Left hindlimb (tissue), 1 donor: ENCODE data around the gene XPNPEP1.

ENCODE experiments used
- DNase-seq: peaks from one replicate; pipeline ENCODE4 v3.0.0-alpha.2; 2018

Gene XPNPEP1

DNA sequence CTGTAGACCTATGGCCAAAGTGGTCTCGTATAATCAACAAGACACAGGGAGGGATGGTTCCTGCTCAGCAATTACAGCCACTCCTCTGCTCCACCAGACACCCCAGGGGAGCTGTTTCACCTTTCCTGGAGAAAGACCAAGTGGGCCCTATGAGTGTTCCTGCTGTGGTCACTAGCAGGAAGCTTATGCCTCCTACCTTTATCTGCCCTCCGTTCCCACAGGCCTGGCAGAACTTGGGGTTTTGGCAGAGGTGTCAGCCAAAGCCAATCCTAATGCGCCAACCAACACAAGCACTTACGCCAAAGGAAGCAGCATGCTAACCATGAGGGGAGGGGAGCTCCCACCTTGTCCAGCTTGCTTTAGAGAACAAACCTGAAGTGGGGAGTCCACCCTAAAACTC is 31.2 kb downstream of the XPNPEP1 start:
- DNase-seq: no peak

DNA sequence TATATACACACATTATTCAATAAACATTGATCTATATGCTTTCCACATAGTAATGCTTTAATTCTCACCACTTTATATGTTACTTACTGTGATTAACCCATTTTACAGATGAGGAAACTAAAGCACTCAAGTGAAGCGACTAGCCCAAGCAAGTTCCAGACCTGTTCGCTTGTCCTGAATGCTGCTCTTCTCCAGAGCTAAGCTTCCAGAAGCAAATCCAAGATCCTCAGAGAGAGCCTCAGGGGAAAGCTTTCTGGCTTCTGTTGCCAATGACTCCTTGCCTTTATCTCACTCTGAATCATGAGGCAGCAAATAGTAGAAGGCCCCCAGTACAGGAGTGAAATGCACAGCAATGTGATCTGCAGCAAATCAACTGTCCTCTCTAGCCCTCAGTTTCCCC is 32.2 kb downstream of the XPNPEP1 start:
- no peak for DNase-seq

DNA sequence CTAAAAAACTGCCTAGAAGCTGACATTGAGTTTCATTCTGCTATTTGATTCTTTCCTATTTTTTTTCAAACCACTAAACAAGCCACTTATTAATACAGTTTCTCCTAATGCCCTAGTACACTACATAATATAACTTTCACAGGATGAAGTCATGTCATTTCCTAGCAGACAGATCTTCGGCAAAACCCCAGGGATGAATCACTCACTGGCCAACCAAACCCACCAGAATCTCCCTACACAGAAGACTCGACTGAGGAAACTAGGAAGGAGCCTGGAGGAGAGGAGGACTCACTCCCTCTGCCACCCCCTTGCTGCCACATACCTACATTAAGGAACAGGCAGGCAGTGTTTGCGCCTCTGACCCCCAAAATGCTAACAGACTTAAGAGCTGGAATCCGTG is 33.4 kb downstream of the XPNPEP1 start:
- no peak for DNase-seq

DNA sequence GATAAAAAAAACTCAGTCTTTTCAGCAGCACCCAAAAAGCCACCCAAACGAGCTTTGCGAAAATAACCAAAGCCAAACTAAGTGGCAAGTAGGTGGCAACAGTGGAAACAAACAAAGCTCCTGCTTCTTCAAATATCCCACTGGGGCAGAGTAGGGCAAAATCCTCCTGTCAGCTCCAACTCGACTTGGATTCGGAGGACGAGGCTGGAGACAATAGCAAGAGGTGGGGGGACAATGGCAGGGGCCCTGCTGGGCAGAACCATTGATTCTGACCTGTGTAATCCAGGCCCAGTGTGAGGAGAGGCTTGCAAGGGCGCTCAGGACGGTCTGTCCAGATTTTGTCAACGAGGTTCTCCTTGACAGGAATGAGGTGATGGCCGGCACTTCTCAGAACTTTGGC is 35.5 kb downstream of the XPNPEP1 start:
- no peak for DNase-seq

DNA sequence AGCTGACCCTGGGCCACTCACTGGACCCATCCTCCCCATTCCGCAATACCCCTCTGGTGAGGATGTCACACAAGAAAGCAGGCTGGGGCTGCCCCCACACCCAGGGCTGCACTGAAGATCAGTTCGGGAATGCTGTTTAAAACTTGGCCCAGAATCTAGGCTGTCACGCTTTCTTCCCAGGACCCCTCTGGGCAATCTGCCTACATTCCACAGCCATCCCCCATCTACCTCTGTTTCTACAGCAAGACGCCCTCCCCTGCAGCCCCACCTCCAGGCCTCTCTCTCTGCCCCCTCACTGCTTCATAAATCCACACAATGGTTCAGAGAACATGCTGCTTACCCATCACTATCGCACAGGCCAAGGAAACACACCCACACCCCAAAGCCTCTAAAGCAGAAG is 36.1 kb downstream of the XPNPEP1 start:
- no peak for DNase-seq

DNA sequence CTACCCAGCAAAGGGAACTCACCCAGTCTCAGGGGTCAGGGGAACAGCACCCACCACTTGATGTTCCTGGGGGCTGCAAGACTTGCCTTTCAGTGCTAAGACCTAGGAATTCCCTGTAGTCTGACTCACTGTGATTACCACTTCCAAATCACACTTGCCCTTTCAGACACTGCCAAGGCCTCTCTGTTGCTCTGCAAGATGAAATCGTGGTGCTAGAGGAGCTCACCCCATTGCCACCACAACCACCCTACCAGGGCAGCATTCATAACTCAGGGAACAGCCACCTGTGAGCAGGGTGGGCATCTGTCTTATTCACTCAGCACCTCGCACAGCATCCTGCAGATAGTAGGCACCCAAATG is 36.5 kb downstream of the XPNPEP1 start:
- DNase-seq: no peak

DNA sequence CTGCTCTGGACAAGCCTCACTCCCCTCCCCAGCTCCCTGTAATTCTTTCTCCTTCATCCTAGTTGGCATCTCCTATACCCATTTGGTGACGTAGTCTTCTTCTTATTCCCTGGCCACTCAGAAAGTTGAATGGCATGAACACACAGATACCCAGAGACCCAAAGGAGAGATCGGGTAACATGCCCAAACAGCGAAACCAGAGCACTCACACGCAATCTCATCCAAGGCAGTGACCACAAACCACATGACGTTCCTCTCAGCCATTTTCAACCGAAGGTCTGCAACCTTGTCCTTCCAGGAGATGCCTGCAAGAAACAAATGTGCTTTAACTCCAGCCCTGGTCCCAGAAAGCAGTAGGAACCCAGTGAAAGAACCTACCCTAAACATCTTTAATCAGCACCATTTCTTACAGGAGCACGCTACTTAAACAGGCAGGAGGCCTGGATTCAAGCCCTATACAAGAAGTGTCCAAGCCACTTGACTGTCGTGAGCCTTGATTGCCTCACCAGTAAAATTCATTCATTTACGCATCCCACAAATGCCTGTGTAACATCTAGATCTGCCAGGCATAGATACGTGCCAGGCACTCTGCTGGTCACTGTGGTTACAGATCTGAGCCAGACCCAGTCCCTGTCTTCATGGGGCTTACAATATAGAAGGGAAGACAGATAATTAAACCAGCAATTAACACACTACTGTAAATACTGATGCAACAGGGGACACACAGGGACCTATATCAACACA is 37.1 kb downstream of the XPNPEP1 start:
- no peak for DNase-seq

DNA sequence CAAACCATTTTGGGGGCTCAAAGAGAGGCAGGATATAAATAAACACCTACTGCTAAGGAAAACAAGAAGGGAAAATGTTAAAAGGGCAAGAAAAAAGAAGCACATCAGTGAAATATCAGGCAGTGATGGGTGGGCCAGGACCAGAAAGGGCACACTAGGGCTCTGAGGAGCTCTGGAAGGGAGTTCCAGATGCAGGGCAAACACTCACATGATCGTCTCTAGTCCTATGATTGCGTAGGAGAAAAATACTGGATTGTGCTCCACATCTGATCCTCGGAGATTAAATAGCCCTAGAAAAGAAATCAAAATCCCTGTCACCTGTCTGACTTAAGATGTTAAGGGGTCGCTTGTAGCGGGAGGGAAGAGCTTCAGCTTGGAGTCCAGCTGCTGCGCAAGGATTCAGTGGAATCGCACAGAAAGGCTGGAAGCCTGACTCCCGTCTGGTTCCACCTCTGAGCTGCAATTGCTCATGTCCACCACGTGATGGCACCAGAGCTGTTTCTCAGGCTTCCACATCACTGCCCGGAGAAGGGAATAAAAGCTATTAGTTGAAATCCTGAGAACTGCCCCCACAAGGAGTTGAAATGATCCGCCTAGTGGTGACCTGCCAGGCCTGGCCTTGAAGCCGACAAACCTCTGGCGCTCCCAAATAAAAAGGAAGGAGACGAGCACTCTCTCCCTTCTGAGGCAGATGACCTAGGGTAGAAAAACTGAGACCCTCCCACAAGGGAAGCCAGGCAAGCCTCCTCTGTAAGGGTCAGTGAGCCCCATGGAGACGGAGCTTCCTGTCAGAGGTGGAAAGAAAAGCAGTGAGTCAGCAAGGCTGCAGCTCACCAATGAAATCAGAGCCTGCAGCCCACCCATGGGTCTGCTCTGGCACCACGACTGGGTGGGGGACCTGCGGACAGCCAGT is 39.2 kb downstream of the XPNPEP1 start:
- peak; percentile 86 for DNase-seq

DNA sequence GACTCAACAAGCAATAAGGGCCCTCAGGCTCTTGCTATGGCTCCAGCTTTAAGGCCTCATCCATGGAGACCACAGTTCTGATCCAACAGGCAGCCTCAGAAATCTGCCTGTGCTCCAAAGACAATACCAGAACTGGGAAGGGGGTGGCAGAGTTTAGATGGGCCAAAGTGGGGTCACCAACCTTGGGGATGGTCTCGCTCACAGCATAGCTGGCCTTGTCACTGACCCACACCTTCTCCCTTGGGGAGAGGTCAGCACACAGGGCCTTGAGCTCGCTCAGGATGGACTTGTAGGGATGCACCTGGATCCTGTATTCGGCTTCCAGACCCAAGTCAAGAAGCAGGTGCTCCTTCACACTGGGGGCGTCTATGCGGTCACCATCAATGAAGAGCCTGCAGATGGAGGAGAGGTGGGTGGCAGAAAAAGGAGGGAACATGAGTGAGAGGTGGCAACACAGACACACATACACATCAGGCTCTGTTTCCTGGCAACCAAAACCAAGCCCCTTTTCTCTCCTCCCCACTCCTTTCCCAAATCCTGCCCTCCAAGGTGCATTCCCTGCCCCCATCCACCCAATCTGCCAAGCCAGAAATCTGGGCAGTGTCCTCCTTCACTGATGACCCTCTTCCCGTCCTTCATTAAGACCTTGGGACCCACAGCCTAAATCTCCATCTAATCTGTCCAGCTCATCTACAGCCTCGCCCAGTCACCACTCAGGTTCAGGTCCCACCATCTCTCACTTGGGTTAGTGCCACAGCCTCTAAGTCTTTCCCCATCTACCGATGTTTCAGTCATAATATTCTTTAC is 40.9 kb downstream of the XPNPEP1 start:
- no peak for DNase-seq

DNA sequence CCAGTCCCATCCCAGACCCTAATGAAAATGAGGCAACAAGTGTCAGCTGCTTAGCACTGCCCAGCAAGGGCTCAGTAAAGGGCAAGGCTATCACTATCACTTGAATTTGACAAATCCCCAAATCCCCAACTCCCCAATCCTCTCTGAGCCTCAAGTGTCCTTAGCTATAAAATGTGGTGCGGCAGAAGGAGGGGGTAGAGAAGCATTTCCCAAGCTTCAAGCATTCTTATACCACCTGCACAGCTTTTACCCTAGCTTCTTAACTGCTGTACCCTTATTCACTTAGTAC is 41.6 kb downstream of the XPNPEP1 start:
- no peak for DNase-seq

DNA sequence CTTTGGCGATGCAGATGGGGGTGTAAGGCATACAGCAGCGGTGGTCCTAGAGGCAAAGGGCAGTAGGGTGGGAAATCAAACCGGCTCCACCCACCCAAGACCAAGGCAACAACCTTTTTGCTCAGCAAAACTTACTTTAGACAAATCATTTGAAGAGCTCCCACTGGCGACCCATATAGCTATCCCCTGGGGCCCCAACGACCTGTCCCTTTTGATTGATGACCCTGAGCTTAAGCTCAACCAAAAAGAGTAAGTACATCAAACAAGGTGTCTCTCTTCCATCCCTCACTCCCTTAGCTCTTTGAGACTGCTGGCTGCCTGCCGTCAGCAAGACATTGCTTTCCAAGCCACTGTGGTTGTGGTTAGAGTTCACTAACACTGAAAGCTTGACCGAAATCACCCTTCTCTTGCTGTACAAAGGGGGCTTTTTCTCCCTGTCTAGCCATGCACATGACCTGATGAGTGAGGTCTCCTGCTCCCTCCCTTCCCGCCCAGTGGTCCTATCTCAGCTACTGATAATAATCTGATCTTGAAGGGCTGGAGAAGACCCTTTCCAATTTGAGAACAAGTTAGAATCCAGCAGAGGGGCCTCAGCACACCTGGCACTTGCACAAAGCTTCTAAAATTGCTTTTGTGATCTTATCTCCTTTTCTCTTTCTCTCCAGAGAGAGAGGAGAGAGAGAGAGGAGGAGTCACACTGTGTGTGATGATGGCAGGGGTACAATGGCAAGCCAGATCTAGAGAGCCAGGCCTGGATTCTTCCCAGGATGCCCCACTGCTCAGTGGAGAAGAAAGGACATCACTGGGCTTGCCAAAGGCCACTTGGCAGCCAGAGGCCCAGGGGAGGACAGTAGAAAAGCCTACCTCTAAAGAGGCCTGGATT is 42.2 kb downstream of the XPNPEP1 start:
- no peak for DNase-seq

DNA sequence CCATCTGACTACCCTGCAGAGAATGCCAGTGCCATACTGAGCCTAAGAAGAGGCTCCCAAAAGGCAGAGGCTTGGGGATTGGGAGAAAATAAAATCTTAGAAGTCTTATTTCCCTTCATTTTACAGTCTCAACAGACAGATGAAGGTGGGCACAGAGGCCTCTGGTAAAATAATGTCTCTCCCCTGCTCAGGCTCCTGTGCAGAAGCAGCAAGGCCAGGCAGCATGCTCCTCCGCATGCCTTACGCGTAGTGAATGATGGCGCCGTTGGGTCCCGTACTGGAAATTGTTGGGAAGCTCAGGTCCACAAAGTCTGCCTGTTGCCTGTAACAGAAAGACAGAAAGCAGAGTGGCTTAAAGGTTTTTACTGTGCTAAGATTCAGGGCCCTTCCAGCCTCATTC is 45.8 kb downstream of the XPNPEP1 start:
- DNase-seq: no peak

DNA sequence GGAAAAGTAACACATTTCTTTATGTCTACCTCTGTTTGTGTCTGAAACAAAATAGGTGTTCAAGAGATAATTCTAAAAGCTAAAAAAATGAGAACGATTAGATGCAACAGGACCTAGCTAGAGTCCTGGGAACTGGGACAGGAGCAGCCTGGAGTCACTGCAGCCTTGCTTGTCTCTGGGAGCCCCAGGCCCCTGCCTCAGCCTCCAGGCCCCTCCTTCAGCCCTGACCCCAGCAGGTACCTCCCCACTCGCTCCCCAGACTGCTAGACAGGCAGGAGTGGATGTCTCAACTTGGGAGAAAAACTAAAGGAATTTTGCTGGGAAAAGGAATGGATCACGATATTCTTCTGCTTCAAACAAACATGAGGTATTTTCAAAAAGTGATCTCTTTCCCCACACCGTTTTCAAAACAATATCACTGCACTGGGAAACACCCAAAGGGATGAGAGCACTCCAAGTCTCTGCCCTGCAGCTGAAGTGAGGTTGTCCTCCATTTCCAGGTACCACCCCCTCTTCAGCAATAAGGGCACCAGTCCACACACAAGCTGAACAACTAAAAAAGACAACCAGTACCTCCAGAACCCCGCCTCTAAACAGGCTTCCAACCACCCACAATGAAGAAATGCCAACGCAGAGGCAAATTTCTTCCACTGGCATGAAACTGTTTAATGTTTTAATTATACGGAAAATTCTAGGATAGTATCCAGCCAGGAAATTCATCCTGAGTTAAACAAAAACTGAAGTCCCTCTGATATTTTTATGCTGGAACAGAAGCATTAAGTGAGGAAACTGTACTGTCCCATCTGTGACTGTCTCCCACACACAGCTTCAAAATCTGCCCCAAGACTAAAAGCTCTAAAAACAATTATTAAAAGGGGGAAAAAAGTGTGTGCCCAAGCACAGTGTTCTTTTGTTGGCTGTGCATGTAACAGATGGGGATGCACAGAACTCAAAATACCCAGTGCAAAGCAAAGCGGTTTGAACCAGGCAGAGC is 47.2 kb downstream of the XPNPEP1 start:
- DNase-seq: no peak

DNA sequence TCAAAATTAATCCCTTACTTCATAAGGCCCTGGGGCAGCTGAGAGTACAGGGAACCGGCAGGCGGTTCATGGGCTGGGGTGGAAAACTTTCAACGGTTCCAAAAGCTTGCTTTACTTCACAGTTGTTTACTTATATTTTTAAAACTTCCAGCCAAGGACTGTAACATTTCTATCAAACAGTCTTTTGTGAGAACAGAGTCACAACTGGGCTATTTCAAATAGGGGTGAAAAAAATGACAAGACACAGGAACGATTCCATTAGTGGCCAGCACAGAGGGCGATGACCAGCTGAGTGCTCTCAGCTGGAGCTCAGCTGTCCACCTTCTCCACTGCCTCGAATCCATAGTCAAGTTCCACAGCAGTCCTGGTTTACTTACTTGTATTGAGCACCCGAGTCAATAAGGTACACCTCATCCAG is 48.2 kb downstream of the XPNPEP1 start:
- no peak for DNase-seq

DNA sequence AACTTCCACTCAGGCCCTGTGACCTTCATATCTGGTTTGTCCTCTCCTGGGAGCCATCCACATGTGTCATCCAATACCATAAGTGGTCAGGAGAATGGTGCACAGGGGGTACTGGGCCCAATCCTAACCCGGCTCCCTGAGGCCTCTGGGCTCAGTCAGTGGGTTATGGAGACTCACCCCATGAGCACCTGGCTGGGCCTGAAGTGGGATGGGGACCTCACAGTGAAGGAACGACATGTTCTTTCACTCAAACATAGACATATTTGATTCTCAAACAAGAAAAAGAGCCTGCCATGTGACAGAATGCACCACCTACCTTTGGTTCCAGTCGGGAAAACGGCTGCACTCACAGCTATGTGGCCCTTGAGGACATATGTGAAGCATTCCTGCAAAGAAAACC is 51.8 kb downstream of the XPNPEP1 start:
- DNase-seq: no peak

DNA sequence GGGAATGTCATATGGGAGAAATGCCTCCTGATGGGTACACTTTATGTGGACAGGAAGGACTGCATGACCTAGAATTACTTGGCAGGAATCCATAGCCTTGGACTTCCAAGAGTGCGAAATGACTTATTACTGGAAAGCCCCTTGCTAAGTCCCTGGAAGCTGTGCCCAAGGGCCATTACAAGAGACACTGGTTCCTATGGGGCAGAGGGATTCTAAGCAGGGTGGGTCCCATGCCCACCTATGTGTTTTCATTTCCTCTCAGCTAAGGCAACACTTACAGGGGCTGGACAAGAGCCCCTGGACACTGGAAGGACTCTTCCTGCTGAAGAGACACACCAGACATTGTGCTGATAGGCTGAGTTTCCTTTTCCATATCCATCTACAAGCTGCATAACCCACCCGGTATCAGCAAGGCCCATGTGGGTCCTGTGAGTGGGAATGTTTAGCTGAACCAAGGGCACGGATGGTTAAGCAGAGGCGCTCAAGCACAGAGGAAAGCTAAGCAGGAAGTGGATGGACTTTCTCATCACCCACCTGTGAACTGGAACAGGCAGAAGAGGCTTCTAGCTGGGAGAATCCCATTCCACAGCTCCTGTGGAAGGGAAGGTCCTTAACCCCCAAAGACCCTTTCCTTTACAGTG is 56.2 kb downstream of the XPNPEP1 start:
- no peak for DNase-seq

DNA sequence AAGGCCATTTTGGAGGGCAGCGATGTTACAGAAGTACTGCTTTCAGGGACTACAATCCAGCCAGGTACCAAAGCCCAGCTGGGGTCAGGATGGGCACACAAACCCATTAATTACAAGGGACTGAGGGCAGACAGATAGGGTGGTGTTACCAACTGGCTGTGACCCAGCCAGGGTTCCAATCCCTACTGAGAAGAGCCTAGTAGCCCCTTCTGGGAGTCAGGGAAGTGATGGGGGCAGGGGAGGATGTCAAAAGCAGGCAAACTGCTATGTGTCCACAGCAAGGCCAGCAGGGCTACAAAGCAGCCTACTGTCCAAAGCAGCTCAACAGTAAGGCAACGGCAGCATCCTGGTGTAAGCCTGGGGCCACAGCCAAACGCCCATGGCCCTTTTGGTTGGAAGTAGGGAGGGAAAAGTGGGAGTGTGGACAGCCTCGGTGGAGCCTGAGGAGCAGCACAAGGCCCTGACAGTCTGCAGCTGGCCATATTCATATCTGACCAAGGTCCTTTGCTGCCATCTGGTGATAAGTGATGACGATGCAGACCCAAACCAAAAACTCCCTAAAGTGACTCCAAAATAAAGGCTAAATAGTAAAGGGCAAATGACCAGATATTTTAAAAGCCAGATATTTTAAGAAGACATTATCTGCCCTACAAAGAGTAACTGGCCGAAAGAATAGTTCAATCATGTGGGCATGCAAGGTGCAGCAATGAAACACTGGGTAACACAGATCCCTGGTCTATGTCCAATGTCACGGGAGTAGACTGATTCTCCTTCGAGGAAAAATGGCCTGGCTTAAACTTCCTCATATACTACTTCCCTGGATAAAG is 56.9 kb downstream of the XPNPEP1 start:
- no peak for DNase-seq

DNA sequence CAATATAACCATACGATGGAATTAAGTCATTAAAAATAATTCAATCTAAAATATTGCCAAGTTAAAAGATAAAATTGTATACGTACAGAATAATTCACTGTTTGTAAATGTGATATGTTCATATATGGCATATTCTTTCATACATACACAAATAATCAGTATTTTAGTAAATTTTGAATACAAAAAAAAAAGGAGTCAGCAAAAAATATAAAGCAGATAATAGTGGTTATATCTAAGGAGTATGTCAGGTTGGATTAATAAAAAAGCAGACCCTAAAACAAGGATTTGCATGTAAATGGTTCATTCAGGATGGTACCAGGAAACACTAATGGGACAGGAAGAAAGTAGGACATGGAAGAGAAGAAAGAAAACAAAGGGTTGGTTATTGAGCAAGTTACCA is 59.5 kb downstream of the XPNPEP1 start:
- DNase-seq: no peak

DNA sequence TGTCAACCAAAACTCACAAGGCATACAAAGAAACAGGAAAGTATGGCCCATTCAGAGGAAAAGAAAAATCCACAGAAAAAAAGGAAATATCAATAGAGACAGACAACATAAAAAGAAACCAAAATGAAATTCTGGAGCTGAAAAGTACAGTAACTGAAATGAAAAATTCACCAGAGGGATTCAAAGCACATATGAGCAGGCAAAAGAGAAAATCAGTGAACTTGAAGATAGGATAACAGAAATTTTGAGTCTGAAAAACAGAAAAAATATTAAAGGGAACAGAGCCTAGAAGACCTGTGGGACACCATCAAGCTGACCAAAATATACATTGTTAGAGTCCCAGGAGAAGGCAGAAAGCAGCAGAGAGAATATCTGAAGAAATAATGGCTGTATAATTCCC is 60.6 kb downstream of the XPNPEP1 start:
- DNase-seq: no peak

DNA sequence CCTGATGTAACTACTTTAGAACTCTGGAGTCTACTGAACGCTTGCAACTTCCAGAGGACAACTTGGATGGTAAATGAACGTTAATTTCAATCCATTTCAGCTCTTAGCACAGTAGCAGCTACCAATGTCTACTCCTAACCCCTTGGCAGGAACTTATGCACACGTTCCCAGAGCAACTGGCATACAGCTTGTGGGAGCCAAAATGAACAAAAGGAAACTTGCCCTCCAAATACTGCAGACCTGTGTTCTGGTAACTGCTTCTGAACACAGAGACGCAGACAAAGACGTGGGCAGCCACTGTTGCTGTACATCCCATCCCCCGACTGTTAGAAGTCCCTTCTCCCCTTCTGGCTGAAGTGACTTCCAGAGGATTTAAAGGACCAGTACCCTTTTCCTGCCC is 61.3 kb downstream of the XPNPEP1 start:
- no peak for DNase-seq
